ENCODE measurements around the gene RAB44. TPM values are rescaled to one million over a fixed set of nuclear protein-coding genes. Genes with fewer than 3 reads are reported as not detected.
A peak's percentile ranks its signal among the peaks of the same experiment; 100 is the strongest.

Gene RAB44
- total and polyA plus RNA-seq, 12 donors, result 0.03 to 0.16 TPM; not detected in 10

GRCh38 chr6:36737043-36737785, 39.6 kb downstream of the RAB44 start:
- intact Hi-C loops (cut with DNase I), result no loop called here
- WGBS, 4 donors, result 92 to 96% (median 94%) methylated on average over 4 to 14 of the region's 14 CpGs
- H3K27me3 ChIP-seq, result no peaks in the 10 kb centered on the region
- TF ChIP-seq POLR2A (IDR thresholded peaks at IDR 0.05) (no peak), CTCF (IDR thresholded peaks at IDR 0.05) (no peak)
- H3K27ac ChIP-seq, result no peak overlapping the region
- no peak overlapping the region for H3K4me3 ChIP-seq
- DNase-seq, result no peak
- H3K36me3 ChIP-seq (replicated peaks in 1 of 2), result no peaks in the 10 kb centered on the region
- H3K9me3 ChIP-seq (replicated peaks in 1 of 3), result no peaks in the 10 kb centered on the region
- H3K4me1 ChIP-seq (replicated peaks in 1 of 2), result peaks cover 0 to 5% of the 10 kb centered on the region in 2 donors

GRCh38 chr6:36738108-36738507, 40.5 kb downstream of the RAB44 start:
- Histone ChIP-seq H3K4me3 (no peak overlapping the region), H3K36me3 (replicated peaks in 1 of 2) (no peaks in the 10 kb centered on the region), H3K27ac (no peak overlapping the region), H3K27me3 (no peaks in the 10 kb centered on the region), H3K9me3 (replicated peaks in 1 of 3) (no peaks in the 10 kb centered on the region), H3K4me1 (replicated peaks in 1 of 2) (peaks cover 0 to 5% of the 10 kb centered on the region in 2 donors)
- DNase-seq, result no peak
- intact Hi-C loops (cut with DNase I), result no loop called here
- 91 to 100% (median 97%) methylated on average over 1 of the region's 1 CpG for WGBS, 4 donors
- TF ChIP-seq CTCF (IDR thresholded peaks at IDR 0.05) (no peak), POLR2A (IDR thresholded peaks at IDR 0.05) (no peak)

- WGBS, 4 donors, result 76 to 84% (median 81%) methylated on average over 13 of the region's 13 CpGs
- no peaks in the 10 kb centered on the region for H3K9me3 ChIP-seq (replicated peaks in 1 of 3)
- DNase-seq, result no peak
- H3K27ac ChIP-seq, result peak overlapping the region in 1 of 5 donors; percentile 21
- H3K36me3 ChIP-seq (replicated peaks in 1 of 2), result no peaks in the 10 kb centered on the region
- H3K4me3 ChIP-seq, result no peak overlapping the region
- intact Hi-C loops (cut with DNase I), result no loop called here
- TF ChIP-seq CTCF (IDR thresholded peaks at IDR 0.05), result no peak
- TF ChIP-seq POLR2A (IDR thresholded peaks at IDR 0.05), result no peak
- H3K27me3 ChIP-seq, result no peaks in the 10 kb centered on the region
- no peaks in the 10 kb centered on the region for H3K4me1 ChIP-seq (replicated peaks in 1 of 2)
These were observed 42.6 kb downstream of the RAB44 start for GRCh38 chr6:36739947-36740817.

GRCh38 chr6:36740818-36741179, 43.2 kb downstream of the RAB44 start:
- Histone ChIP-seq H3K27ac (peak overlapping the region in 2 of 5 donors; percentile 21 to 29), H3K9me3 (replicated peaks in 1 of 3) (no peaks in the 10 kb centered on the region), H3K36me3 (replicated peaks in 1 of 2) (no peaks in the 10 kb centered on the region), H3K4me3 (no peak overlapping the region), H3K27me3 (no peaks in the 10 kb centered on the region), H3K4me1 (replicated peaks in 1 of 2) (no peaks in the 10 kb centered on the region)
- TF ChIP-seq CTCF (IDR thresholded peaks at IDR 0.05), result no peak
- no peak for TF ChIP-seq POLR2A (IDR thresholded peaks at IDR 0.05)
- WGBS, 4 donors, result 84 to 88% (median 86%) methylated on average over 11 of the region's 11 CpGs
- intact Hi-C loops (cut with DNase I), result no loop called here
- DNase-seq, result no peak

Measured in adrenal gland (tissue), 12 donors.